HG03460 (cell line): ENCODE data around the gene CEPT1.
"Not testable (repeated sequence)": the region's sequence is repeated elsewhere in the genome, so short reads cannot be mapped to it uniquely, and the experiment has no call there.

Experiments used
- ATAC-seq: cut with Tn5 transposase; IDR thresholded peaks from one replicate; pipeline ENCODE4 v1.9.1; 2021; ENCODE audit not compliant: unreplicated experiment

Gene CEPT1

GRCh38 chr1:111139956-111140679 is at the start of gene CEPT1, which contains the start of gene DRAM2:
CEPT1 (plus strand) TSS chr1:111140223; CDS start chr1:111147715, 7,492 bp downstream.
DRAM2 (minus strand) TSS chr1:111140093; CDS start chr1:111131554, 8,539 bp downstream.
- ATAC-seq, result peak; percentile 62

DNA sequence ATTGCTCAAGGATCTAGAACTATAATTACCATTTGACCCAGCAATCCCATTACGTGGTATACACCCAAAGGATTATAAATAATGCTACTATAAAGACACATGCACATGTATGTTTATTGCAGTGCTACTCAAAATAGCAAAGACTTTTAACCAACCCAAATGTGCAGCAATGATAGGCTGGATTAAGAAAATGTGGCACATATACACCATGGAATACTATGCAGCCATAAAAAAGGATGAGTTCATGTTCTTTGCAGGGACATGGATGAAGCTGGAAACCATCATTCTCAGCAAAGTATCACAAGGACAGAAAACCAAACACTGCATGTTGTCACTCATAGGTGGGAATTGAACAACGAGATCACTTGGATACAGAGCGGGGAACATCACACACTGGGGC is 44.6 kb upstream of the CEPT1 start:
- ATAC-seq, result not testable (repeated sequence)

DNA sequence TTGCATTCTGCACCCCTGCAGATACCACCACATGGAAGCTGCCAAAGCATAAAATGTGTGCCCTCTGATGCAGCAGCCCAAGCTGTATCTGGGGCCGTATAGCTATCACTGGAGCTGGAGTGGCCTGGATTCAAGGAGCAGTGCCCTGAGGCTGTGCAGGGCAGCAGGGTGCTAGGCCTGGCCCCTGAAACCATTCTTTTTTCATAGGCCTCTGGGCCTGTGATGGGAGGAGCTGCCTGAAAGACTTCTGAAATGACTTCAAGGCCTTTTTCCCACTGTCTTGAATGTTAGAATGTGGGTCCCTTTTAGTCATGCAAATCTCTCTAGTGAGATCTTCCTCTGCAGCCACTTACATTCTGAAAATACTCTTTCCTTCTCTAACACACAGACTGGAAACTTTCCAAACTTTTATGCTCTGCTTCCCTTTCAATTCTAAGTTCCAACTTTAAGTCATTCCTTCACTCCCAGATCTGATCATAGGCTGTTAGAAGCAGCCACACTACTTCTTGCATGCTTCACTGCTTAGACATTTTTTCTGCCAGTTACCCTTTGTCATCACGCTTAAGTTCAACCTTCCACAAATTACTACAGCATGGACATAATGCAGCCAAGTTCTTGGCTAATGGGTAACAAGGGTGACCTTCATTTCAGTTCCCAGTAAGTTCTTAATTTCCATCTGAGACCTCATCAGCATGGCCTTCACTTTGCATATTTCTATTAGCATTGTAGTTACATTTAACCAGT is 42.5 kb upstream of the CEPT1 start:
- ATAC-seq, result no peak

- no peak for ATAC-seq
Measured at GRCh38 chr1:111099289-111099688, 40.7 kb upstream of the CEPT1 start.

GRCh38 chr1:111101854-111102642 is 38.0 kb upstream of the CEPT1 start:
- no peak for ATAC-seq

DNA sequence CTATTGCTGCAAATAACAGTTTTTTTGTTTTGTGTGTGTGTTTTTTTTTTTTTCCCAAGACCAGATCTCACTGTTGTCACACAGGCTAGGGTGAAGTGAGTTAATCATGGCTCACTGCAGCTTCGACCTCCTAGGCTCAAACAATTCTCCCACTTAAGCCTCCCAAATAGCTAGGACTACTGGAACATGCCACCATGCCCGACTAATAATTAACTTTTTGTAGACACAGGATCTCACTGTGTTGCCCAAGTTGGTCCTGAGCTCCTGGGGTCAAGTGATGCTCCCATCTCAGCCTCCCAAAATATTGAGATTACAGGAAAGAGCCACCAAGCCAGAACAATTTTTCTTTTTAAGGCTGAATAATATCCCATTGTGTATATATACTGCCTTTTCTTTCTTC is 35.0 kb upstream of the CEPT1 start:
- no peak for ATAC-seq

DNA sequence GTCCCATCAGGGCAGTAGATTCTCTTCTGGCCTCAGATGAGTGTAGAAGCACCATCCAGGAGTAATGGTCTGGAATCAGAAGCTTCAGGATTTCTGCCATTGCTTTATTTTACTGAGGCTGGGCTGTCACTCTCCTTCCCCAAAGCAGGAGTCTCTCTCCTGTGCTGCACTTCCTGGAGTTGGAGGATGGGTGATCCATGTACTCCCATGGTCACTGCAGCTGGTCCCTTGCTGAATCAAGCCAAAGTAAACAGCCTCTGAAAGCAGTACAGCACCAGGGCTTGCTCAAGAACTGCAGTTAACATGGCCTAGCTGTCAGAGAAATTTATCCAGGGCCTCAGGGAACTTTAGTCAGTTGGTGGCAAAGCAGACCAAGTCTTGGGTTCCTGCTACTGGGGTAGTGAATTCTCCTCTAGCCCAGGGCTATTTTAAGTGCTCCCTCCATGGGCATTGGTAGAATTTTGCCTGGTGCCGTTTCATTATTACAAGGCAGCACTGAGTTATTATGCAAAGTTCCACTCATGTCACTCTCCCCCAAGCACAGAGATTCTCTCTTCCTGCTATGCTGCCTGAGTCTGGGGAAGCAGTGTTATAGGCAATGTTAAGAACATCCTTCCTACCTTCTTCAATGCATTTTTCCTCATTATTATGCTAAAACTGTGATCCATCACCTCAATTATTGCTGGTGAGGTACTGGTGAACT is 29.7 kb upstream of the CEPT1 start:
- no peak for ATAC-seq

- ATAC-seq, result no peak
Measured at GRCh38 chr1:111116496-111116895, 23.5 kb upstream of the CEPT1 start.

- ATAC-seq, result no peak
Measured at GRCh38 chr1:111126354-111126753, 13.7 kb upstream of the CEPT1 start.

DNA sequence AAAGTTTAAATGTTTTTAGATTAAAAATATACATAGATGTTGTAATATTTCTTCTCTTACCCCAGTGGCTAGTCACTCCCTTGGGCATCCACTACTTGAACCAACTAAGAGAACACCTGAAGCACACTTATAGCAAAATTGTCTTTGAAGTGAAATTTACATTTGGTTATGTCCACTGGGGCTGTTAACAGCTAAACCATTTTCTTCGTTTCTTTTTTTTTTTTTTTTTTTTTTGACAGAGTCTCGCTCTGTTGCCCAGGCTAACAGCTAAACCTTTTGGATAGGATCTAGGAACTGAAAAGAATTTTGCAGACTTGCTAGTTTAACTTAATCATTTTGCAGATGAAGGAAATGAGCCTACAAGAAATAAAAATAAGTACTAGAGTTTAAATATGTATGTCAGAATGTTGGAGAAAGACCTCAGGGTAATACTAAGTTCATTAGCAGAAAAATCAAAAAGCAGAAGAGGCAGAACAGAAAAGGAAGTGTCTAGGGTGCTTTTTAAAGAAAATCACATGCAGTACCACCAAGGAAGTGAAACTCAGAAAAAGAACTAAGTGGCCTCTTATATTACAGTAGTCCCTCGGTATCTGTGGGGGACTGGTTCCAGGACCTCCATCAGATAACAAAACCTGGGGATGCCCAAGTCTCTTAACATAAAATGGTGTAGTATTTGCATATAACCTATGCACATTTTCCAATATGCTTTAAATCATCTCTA is 11.9 kb upstream of the CEPT1 start:
- ATAC-seq, result peak; percentile 83

DNA sequence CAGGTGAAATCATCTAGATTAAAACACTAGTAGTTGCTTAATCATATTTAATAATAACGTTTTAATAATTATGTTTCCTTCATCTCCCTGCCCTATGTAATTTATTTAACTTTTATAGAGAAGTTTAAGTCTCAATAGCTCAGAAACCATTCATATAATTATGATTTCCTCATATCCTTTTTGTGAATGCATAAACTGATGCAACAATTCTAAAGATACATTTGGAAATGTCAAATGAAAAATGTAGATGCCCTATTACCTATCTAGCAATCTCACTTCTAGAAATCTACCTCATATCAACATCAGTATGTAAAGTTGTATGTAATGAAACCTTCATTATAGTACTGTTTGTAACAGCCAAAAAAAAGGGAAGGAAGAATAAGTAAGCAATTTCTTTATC is 10.6 kb upstream of the CEPT1 start:
- ATAC-seq, result no peak

GRCh38 chr1:111131693-111132092 is 8.3 kb upstream of the CEPT1 start:
- ATAC-seq, result no peak

GRCh38 chr1:111133866-111134265 is 6.2 kb upstream of the CEPT1 start:
- no peak for ATAC-seq

GRCh38 chr1:111139324-111139955 is 583 bp upstream of the CEPT1 start:
- peak; percentile 41 for ATAC-seq

- ATAC-seq, result no peak
Measured at GRCh38 chr1:111140680-111140967, 601 bp downstream of the CEPT1 start.

DNA sequence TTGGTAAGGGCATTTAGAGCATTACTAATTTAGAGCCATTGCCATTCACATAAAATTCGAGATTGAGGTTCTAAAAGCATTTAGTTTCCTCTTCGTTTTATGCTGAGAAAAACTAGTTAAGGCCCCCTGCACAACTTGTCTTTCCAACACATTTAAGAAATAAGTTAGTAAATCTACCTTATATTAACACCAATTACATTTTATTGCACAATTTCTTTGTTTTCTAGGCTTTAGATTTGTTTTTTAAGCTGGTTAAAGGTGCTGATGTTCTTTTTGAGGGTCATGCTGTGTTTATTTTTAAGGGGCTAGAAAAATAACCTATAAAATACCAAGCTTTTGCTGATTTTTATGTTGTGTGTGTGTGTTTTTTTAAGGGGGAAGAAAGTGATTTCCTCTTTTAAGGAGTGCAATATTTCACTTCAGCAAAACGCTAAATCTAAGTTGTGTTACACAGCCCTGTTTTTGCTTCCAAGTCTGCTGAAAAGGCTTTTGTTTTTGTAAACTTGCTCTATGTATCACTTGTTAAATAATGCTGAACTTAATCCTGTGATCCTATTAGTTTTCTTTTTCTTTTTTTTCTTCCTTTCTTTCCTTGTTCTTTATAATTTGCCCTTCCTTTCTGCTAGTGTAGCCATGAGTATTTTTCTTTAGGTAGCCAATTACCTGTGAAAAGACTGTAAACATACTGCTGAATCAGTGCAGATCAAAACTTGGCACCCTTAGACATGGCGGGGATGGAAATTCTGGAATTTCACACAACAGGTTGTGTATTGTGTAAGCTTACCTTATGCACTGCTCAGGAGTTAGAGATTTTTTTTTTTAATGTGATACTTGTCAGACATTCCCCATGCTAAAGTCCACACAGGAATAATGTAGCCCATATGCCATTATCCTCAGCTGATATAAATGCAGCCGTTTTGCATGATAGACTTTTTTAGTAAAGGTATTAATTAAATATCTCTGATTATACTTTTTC is 1.5 kb downstream of the CEPT1 start:
- ATAC-seq, result no peak

DNA sequence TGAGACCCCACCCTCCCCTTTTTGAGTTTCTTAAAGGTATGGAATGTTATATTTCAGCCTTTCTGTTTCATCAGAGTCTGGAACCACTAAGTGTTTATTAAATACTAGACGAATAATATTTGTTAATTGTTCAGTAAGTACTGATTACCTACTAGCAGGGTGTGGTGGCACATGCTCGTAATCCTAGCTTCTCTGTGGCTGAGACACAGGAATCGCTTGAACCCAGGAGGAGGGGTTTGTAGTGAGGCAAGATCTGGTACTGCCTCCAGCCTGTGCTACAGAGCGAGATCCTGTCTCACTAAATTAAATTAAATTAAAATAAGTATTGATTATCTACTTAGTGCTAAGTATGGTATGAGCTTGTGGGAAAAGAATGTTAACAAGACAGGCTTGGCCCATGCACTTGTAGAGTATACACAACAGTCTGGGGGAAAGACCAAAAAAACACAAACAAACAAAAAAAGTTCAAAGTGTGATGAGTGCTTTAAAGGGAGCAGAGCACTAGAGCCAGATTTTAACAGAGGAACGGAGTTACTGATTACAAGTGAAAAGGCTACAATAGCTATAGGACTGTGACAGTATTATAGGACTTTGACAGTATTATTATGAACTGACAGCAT is 2.4 kb downstream of the CEPT1 start:
- ATAC-seq, result no peak

DNA sequence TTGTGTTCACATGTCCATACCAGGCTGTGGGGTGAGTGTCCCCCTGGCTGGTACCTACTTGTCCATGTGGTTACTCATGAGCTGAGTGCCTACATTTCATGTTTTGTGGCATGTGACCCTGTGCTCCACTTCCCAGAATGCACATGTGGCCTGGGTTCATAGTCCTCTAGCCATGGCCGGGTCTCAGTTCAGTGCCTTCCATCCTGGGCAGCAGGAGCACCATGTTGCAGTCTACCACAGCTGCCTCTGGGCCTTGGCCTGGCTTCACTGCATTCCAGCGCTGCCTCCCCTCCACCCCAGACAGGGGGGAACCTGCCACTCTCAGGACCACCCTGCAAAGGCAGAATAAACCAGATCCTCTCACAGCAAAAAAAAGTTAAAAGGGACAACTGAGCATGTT is 5.5 kb downstream of the CEPT1 start:
- ATAC-seq, result no peak
